ENCODE data around the gene JADE2. TPM values are rescaled to one million over a fixed set of nuclear protein-coding genes. Genes with fewer than 3 reads are reported as not detected.

Gene JADE2
- total RNA-seq, 2 donors from 2014 or later = 24.1 to 33.3 TPM

DNA sequence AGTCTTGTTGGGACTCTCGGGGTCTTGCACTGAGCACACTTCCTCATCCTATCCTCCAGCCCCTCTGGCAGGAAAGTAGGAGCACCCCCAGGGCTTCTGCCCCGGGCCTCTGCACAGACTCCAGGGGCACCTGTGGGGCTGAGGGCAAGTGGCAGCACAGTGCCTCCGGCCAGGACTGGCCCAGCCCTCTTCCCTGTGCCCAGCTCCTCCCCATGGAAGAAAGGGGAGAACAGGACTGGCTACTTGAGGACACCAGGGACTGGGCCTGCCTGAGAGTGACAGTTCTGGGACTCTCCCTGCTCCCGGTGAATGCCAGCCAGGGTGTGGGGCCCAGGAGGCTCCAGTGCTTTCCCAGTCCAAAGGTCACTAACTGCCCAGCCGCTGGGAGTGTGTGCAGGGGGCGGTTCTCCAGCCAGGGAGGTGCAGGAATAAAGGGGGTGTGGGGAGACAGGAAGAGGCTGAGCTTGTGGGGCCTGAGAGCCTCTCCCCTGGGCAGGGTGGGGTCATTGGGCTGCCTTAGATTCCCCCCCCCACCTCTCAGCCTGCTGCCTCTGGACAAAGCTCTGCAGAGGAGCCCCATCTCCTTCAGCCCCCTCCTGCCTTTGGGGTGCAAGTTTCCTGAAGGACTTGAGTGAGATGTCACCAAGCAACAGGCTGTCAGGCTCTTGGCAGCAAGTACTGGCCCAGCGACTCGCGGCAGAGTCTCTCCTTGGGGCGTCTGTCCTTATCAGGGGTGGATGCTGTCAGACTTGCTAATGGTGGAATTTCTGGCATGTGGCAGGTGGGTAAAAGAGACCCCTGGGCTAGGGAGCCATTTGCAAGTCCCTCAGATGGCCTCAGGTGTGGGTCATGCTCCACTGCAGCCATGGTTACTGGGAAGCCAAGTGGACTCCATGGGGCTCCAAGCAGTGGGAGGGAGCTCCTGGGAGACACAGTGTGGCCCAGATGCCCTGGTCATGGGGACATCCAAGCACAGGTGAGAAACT, 19.1 kb upstream of the JADE2 start:
- H3K27me3 ChIP-seq = no peaks in the 10 kb centered on the region
- no peaks in the 10 kb centered on the region for H3K36me3 ChIP-seq
- peak overlapping the region; percentile 35 for H3K4me3 ChIP-seq
- H3K9me3 ChIP-seq = no peaks in the 10 kb centered on the region
- DNase-seq = peak; percentile 98
- peaks cover 16% of the 10 kb centered on the region for H3K4me1 ChIP-seq
- TF ChIP-seq, protein P1, sequence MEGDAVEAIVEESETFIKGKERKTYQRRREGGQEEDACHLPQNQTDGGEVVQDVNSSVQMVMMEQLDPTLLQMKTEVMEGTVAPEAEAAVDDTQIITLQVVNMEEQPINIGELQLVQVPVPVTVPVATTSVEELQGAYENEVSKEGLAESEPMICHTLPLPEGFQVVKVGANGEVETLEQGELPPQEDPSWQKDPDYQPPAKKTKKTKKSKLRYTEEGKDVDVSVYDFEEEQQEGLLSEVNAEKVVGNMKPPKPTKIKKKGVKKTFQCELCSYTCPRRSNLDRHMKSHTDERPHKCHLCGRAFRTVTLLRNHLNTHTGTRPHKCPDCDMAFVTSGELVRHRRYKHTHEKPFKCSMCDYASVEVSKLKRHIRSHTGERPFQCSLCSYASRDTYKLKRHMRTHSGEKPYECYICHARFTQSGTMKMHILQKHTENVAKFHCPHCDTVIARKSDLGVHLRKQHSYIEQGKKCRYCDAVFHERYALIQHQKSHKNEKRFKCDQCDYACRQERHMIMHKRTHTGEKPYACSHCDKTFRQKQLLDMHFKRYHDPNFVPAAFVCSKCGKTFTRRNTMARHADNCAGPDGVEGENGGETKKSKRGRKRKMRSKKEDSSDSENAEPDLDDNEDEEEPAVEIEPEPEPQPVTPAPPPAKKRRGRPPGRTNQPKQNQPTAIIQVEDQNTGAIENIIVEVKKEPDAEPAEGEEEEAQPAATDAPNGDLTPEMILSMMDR (IDR thresholded peaks at IDR 0.05) = no peak
- peak overlapping the region; percentile 63 to 87 for H3K9ac ChIP-seq (ENCODE audit: low read depth in 2 of 2, low read length in 2 of 2)
- peak overlapping the region; percentile 80 for H3K27ac ChIP-seq
- intact Hi-C loops (cut with DNase I) = loop anchor here (5.0 kb wide), 1 partner anchor 94 kb away; the partner anchor contains the start of gene CDKN2AIPNL

DNA sequence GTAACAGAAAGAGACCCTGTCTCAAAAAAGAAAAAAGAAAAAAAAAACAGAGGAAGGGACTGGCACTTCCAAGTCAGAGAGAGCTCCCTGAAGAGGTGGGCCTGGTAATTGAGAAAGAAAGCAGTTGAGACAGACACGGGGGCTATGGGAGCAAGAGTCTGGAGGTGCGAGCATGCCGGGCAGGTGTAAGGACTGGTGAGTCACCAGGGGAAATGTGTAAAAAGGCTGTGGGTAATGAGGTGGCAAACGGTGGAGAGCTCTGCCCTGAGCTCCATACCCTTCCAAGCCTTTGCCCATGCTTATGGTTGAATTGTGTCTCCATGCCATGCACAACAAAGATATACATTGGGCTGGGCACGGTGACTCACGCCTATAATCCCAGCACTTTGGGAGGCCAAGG, 18.0 kb upstream of the JADE2 start:
- Histone ChIP-seq H3K9me3 (no peaks in the 10 kb centered on the region), H3K9ac (ENCODE audit: low read depth in 2 of 2, low read length in 2 of 2) (peak overlapping the region; percentile 26 to 87), H3K4me1 (peaks cover 20% of the 10 kb centered on the region), H3K4me3 (peak overlapping the region; percentile 35), H3K27me3 (no peaks in the 10 kb centered on the region), H3K27ac (peak overlapping the region; percentile 80), H3K36me3 (no peaks in the 10 kb centered on the region)
- intact Hi-C loops (cut with DNase I) = loop anchor here (5.0 kb wide), 1 partner anchor 95 kb away; the partner anchor contains the start of gene CDKN2AIPNL
- TF ChIP-seq, protein P1 (IDR thresholded peaks at IDR 0.05) = no peak
- peak; percentile 34 for DNase-seq

DNA sequence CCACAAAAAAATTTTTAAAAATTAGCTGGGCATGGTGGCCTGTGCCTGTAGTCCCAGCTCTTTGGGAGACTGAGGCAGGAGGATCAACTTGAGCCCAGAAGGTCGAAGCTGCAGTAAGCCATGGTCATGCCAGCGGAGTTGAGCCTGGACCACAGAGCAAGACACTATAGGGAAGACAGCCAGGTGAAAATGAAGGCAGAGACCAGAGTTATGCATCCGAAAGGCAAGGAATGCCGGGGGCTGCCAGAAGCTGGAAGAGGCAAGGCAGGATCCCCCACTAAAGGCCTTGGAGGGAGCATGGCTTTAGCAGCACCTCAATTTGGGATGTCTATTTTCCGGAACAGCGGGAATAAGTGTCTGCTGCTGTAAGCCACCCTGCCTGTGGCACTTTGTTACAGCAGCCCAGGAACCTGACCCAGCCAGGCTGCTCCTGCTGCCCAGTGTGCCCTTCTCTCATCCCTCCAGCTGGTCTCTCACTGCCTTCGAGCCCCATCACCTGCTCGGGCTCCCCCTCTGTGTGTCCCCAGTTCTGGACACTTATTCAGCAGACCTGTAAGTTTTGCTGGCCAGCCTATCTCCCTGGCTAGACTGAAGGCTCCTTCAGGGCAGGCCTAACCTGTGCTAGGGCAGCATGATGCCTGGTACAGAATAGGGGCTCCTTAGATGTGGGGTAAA, 16.8 kb upstream of the JADE2 start:
- Histone ChIP-seq H3K27me3 (no peaks in the 10 kb centered on the region), H3K9me3 (no peaks in the 10 kb centered on the region), H3K9ac (ENCODE audit: low read depth in 2 of 2, low read length in 2 of 2) (peak overlapping the region in 1 of 2 donors; percentile 61), H3K27ac (no peak overlapping the region), H3K36me3 (no peaks in the 10 kb centered on the region), H3K4me3 (no peak overlapping the region), H3K4me1 (peaks cover 16% of the 10 kb centered on the region)
- intact Hi-C loops (cut with DNase I) = loop anchor here (5.0 kb wide), 1 partner anchor 96 kb away; the partner anchor contains the start of gene CDKN2AIPNL
- no peak for DNase-seq
- TF ChIP-seq, protein P1 (IDR thresholded peaks at IDR 0.05) = no peak

DNA sequence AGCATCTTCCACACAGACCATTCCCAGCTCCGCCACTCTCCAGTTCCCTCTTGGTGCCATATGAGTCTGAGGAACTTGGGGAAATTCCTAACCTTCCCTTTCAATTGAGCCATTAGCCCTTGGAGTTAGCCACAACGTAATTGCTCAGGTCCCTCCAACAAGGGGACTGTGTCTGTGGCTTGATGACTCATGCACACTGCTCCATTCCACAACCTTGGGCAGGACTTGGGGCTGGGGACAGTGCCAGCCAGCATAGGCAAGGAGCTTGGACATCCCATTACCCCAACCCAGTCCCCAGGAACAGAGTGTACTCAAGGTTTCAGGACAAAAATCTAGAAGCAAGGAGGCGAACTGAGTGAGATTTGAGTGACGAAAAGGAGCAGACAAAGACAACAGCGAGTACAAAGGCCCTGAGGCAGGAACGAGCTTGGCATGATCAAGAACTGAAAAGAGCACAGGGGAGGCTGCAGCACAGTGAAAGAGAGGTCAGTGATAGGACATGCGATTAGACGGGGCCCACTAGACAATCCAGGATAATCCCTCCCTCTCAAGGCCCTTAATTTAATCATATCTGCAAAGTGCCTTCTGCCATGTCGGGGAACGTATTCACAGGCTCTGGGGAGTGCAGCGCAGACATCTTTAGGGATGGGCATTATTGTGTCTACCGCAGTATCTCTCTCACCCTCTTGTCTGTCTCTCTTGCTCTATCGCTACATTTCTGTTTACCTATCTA, 16.0 kb upstream of the JADE2 start:
- TF ChIP-seq, protein P1 (IDR thresholded peaks at IDR 0.05) = no peak
- intact Hi-C loops (cut with DNase I) = loop anchor here (5.0 kb wide), 1 partner anchor 97 kb away; the partner anchor contains the start of gene CDKN2AIPNL
- Histone ChIP-seq H3K36me3 (no peaks in the 10 kb centered on the region), H3K4me1 (peaks cover 9% of the 10 kb centered on the region), H3K27ac (no peak overlapping the region), H3K9me3 (no peaks in the 10 kb centered on the region), H3K4me3 (no peak overlapping the region), H3K27me3 (no peaks in the 10 kb centered on the region), H3K9ac (ENCODE audit: low read depth in 2 of 2, low read length in 2 of 2) (peak overlapping the region in 1 of 2 donors; percentile 61)
- no peak for DNase-seq
